NCI-H1417 (cell line): ENCODE results near the gene ZSWIM6.
A peak's percentile ranks its signal among the peaks of the same experiment; 100 is the strongest.

Experiments used
- DNase-seq, 3 experiments: peaks; one replicate each; lab custom pipeline; 2025; lab: John Stamatoyannopoulos, UW

The ZSWIM6 gene

GRCh38 chr5:61331407-61332357 lies at the start of gene ZSWIM6:
Gene ZSWIM6 (plus strand): TSS chr5:61332258. CDS start chr5:61332273, 15 bp downstream.
- DNase-seq: peak; percentile 95 to 100 (median 98)

- DNase-seq: no peak
These were observed 48.6 kb upstream of the ZSWIM6 start for GRCh38 chr5:61283471-61283870.

DNA sequence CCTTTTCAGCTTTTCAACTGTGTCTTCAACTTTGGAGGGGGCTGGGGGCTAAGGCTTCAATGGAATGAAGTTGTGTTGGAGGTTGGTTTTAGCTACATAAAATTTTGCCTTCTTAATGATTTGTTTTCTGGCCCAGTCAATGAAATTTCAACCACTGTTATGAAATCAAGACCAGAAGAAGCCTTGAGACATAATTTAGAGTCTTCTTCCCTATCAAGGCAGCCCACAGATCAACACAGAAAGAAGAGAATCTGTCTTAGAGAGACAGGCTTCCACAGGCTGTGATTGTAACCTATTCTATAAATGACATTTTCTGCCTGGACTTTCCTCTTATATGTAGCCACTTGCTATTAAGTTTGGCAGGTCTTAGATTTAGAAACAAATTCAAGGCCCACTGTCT lies 46.5 kb upstream of the ZSWIM6 start:
- DNase-seq: no peak

- no peak for DNase-seq
These were observed 45.5 kb upstream of the ZSWIM6 start for GRCh38 chr5:61286446-61287132.

GRCh38 chr5:61287474-61287873 lies 44.6 kb upstream of the ZSWIM6 start:
- no peak for DNase-seq

DNA sequence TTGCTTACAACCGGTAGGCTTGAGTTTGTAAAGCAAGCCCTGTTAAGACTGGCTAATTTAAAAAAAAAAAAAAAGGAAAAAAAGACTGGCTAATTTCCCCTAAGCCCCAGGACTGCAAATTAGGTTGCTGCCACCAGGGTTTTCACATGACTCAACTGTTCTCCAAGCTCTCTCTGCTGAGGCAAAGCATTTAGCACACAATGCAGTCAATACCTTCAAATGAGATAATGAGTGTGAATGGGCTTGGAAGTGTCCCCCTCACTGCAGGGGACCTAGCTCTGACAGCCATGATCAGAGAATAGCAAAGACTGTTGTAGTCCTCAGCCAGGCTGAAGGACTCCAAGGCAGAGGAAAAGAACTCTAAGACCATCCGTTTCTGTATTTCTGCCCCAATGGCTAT lies 42.8 kb upstream of the ZSWIM6 start:
- peak in 1 of 3 experiments; percentile 34 for DNase-seq

DNA sequence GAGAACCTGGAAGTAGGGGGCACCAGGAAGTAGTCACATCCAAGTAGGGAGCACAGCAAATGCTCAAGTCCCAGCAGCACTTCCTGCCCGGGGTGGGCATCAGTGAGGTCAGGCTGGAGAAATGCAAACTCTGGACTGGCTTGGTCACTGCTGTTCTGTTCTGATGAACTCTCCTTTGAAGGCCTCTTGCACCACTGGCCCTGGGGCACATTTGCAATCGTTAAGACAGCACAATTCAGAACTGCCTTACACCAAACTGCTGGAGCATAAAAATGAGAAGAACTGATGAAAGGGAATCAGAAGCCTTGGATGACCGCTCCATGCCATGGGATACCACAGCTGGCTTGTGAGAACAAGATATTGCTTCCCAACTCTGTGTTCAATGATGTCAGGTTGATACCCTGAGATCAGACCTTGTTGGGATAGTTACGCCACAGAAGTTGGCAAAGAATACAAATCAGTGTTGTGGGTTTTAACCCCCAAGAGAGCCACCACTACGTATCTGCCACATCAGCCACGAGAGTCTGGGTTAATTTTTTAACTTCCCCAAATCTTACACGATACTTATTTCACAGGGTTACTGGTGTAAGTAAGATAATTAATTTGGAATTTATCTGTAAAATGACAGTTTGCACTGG lies 42.3 kb upstream of the ZSWIM6 start:
- DNase-seq: no peak

- DNase-seq: peak in 1 of 3 experiments; percentile 41
These were observed 41.3 kb upstream of the ZSWIM6 start for GRCh38 chr5:61290791-61291210.

DNA sequence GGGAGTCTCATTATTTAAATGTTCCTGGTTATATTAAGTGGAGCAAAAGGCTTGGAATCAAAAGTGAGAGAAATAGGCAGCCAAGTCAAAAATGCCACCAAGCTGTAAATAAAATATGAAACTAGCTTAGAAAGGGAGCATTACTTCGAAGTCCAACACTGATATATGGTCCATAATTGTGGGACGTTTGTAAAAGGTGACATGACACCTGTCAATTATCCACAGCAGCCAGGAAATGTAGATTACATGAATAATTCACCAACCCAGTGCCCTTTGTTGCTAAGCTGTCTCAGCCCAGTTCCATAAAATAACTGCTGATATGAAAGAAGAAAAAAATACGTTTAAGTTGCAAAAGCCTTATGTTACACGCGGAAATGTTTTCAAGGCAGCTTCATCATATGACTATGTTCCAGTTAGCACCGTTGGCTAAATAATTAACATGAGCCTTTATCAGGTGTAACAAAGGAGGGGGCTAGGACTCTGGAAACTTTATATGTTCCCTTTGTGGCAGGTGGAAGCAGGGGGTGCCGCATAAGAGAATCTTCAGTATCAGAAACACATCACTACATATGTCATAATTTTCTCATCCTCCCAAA lies 39.9 kb upstream of the ZSWIM6 start:
- DNase-seq: no peak

DNA sequence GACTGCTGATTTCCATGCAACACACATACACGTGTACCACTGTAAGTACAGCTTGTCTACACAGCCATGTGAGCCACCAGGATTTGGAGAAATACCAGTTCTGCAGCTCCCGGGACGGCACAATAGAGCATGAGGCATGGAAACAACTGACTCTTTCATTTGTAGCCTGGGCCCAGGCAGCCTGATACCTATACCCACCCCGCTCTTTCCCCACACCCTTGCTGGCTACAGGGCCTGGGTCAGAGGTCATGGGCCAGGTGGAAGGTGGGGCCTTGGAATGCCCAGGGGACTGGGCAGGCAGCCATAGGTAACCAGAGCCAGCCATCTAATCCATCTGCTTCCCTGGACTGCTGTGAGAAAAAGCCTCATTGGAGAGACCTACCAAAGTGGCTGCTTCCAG lies 39.0 kb upstream of the ZSWIM6 start:
- DNase-seq: no peak

GRCh38 chr5:61293873-61294272 lies 38.2 kb upstream of the ZSWIM6 start:
- no peak for DNase-seq

- no peak for DNase-seq
These were observed 36.7 kb upstream of the ZSWIM6 start for GRCh38 chr5:61295365-61295764.

DNA sequence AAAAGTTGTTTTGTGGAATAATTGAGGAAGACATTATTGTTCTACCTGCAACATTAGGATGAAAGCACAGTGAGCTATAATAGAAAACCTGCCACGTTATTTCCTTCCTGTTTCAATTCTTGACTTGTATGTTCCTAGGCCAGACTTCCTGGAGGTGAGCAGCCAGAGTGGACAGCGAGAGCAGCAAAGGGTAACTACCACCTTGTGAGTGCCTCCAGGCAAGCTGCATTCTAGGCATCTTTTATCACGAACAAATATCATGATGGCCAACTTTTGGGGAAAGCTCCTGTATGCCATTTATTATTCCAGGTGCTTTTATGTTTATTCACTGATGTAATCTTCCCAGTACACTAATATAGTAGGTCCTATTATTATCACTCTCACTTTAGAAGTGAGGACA lies 34.0 kb upstream of the ZSWIM6 start:
- no peak for DNase-seq

DNA sequence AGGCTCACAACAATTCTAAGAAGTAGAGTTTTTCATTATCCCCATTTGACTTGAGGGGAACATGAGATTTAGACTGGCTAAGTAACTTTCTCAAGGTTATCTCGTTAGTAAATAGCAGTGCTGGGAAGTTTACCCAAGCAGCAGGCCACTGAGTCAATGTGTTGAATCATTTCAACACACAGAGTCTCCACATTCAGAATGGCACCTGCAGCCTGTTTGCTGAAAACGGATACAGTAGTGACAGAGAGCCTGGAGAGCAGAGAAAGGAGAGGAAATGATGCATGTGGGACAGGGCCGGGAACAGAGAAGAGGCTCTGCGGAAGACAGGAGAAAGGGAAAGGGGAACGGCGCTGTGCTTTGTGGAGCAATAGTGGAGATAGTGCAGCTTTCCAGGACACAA lies 33.5 kb upstream of the ZSWIM6 start:
- DNase-seq: no peak

- no peak for DNase-seq
These were observed 32.8 kb upstream of the ZSWIM6 start for GRCh38 chr5:61299261-61299681.

GRCh38 chr5:61301341-61302199 lies 30.5 kb upstream of the ZSWIM6 start:
- no peak for DNase-seq

DNA sequence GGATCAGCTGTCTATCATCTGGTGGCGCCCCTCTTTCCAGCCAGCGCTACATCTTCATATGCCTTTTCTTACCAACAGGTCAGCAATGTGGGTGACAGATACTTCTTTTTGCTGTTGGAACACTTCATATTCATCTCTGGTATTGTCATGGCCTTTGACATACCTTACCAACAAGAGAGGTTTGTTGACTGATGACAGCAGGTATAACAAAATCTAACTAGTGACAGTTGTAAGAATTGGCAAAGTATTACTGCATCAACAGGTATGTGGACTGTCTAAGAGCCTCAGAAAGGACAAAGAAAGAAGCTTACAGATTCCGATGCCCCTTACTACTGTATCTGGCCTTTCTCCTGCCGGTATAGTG lies 29.9 kb upstream of the ZSWIM6 start:
- no peak for DNase-seq

GRCh38 chr5:61303346-61303745 lies 28.7 kb upstream of the ZSWIM6 start:
- DNase-seq: no peak

GRCh38 chr5:61304590-61305381 lies 27.3 kb upstream of the ZSWIM6 start:
- peak in 1 of 3 experiments; percentile 2 for DNase-seq

DNA sequence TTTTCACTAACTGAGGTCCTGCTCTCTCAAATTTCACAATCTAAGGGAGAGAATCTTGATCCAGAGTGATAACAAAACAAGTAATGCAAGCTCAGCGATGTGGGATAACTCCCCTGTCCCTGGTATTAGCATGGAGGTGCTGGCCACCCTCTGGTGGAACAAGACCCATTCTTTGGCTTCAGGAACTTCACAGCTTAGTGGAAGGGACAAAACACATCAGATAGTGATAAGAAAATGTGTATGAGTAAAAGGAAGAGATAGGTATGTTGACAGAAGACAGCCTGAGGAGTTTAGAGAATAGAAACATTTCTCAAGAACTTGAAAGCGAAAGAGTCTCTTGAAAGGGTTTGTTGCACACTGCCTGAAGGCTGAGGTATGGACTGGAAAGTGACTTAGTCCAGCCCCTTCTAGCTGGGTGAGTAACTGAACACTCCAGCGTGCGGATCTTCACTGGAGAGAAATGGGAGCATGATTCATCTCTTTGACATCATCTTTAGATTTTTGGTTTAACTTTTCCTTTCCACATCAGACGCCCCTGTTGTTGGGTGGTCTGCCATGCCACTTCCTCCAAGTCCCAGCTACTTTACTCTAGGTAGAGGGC lies 25.4 kb upstream of the ZSWIM6 start:
- DNase-seq: no peak
